IMR-90 (cell line): ENCODE measurements around the gene KCNAB3. TPM values are rescaled to one million over a fixed set of nuclear protein-coding genes. Genes with fewer than 3 reads are reported as not detected.

Experiments used
- ATAC-seq: fragments of 200-7000 bp; cut with Tn5 transposase; 2 replicates; pipeline ENCODE4 v1.9.1; 2020; ENCODE audit warnings: low read depth, mild to moderate bottlenecking, moderate library complexity
- BruUV-seq: library from RNA; stranded (reverse); fragments of 400-500 nt; replicated peaks from 2 replicates; lab custom pipeline; 2021; lab: Mats Ljungman, UMichigan
- CTCF ChIA-PET: fragments of 300-600 bp; formaldehyde crosslinking; extraction: SDS; loops from one replicate; lab custom pipeline; 2021; ENCODE audit warnings: antibody characterized with exemption; lab: Yijun Ruan, JAX
- POLR2A ChIA-PET: fragments of 300-600 bp; sonication (Branson Sonifier 250); formaldehyde crosslinking; loops from one replicate; lab custom pipeline; 2022; ENCODE audit warnings: antibody characterized with exemption; ENCODE audit not compliant: unreplicated experiment; lab: Charles Lee
- DNase-seq: peaks from one replicate; pipeline ENCODE4 v3.0.0; 2013
- H2AFZ ChIP-seq: replicated peaks from 2 replicates; pipeline ENCODE3; 2013; ENCODE audit warnings: low read length, mild to moderate bottlenecking; ENCODE audit not compliant: poor library complexity
- H2AK5ac ChIP-seq: 2 replicates; pipeline ENCODE4 v1.6.1; 2013; ENCODE audit warnings: low read depth, low read length, inconsistent platforms
- H2AK9ac ChIP-seq: replicated peaks from 2 replicates; pipeline ENCODE3; 2013; ENCODE audit warnings: mild to moderate bottlenecking, low read depth, low read length, moderate library complexity; ENCODE audit not compliant: poor library complexity
- H2BK120ac ChIP-seq: 2 replicates; pipeline ENCODE4 v1.6.1; 2013; ENCODE audit warnings: low read depth, low read length, inconsistent platforms
- H2BK15ac ChIP-seq: 3 replicates; pipeline ENCODE4 v1.6.1; 2013; ENCODE audit warnings: low read depth, low read length, inconsistent platforms
- H2BK20ac ChIP-seq: 2 replicates; pipeline ENCODE4 v1.6.1; 2013; ENCODE audit warnings: low read depth, mild to moderate bottlenecking, inconsistent platforms, low read length, moderate library complexity
- H2BK5ac ChIP-seq: 2 replicates; pipeline ENCODE4 v1.6.1; 2013; ENCODE audit warnings: mild to moderate bottlenecking, low read depth, low read length, inconsistent platforms; ENCODE audit not compliant: poor library complexity, severe bottlenecking
- H3K14ac ChIP-seq: replicated peaks from 2 replicates; pipeline ENCODE4 v1.6.1; 2013; ENCODE audit warnings: low read depth, low read length, inconsistent platforms
- H3K18ac ChIP-seq: 2 replicates; pipeline ENCODE4 v1.6.1; 2013; ENCODE audit warnings: low read depth, low read length, control low read depth
- H3K23ac ChIP-seq: 2 replicates; pipeline ENCODE4 v1.6.1; 2013; ENCODE audit warnings: low read depth, low read length, inconsistent platforms
- H3K27ac ChIP-seq: 2 replicates; pipeline ENCODE4 v1.5.1; 2013; ENCODE audit warnings: mild to moderate bottlenecking, control low read depth, low read length; ENCODE audit not compliant: insufficient read depth
- H3K27me3 ChIP-seq: 2 replicates; pipeline ENCODE4 v1.6.1; 2013; ENCODE audit warnings: low read length; ENCODE audit not compliant: control insufficient read depth, insufficient read depth
- H3K36me3 ChIP-seq: 2 replicates; pipeline ENCODE4 v1.6.1; 2013; ENCODE audit warnings: low read length, mixed read lengths; ENCODE audit not compliant: control insufficient read depth, insufficient read depth
- H3K4ac ChIP-seq: 2 replicates; pipeline ENCODE4 v1.6.1; 2013; ENCODE audit warnings: low read depth, low read length, inconsistent platforms
- H3K4me1 ChIP-seq: 2 replicates; pipeline ENCODE4 v1.6.1; 2013; ENCODE audit warnings: low read length, mixed read lengths; ENCODE audit not compliant: control insufficient read depth, insufficient read depth
- H3K4me2 ChIP-seq: 2 replicates; pipeline ENCODE4 v1.6.1; 2013; ENCODE audit warnings: low read depth, mild to moderate bottlenecking, control low read depth, low read length, moderate library complexity
- H3K4me3 ChIP-seq: 2 replicates; pipeline ENCODE4 v1.5.1; 2013; ENCODE audit warnings: low read depth, mild to moderate bottlenecking, control low read depth, low read length, moderate library complexity; ENCODE audit not compliant: insufficient read depth
- H3K56ac ChIP-seq: 2 replicates; pipeline ENCODE4 v1.6.1; 2013; ENCODE audit warnings: low read length, inconsistent platforms; ENCODE audit not compliant: insufficient read depth; ENCODE audit errors: extremely low read depth
- H3K79me1 ChIP-seq, 2 experiments: 2 replicates each; pipeline ENCODE4 v1.6.1; 2013; ENCODE audit warnings: low read length in 2 of 2, inconsistent platforms in 1 of 2, low read depth in 1 of 2
- H3K9ac ChIP-seq: 2 replicates; pipeline ENCODE4 v1.6.1; 2013; ENCODE audit warnings: low read depth, low read length, control low read depth
- H3K9me1 ChIP-seq: 2 replicates; pipeline ENCODE4 v1.6.1; 2013; ENCODE audit warnings: low read length, inconsistent platforms; ENCODE audit not compliant: insufficient read depth
- H3K9me3 ChIP-seq: 2 replicates; pipeline ENCODE4 v1.6.1; 2013; ENCODE audit warnings: low read length; ENCODE audit not compliant: control insufficient read depth, insufficient read depth
- H4K20me1 ChIP-seq: 2 replicates; pipeline ENCODE4 v1.6.1; 2013; ENCODE audit warnings: low read length, inconsistent platforms; ENCODE audit not compliant: insufficient read depth
- H4K5ac ChIP-seq: 2 replicates; pipeline ENCODE4 v1.6.1; 2013; ENCODE audit warnings: mild to moderate bottlenecking, low read depth, low read length, control low read depth
- H4K8ac ChIP-seq, 2 experiments: 2 replicates each; pipeline ENCODE4 v1.6.1; 2013; ENCODE audit warnings: low read depth in 2 of 2, low read length in 2 of 2, control low read depth in 1 of 2, inconsistent platforms in 1 of 2
- H4K91ac ChIP-seq: 2 replicates; pipeline ENCODE4 v1.6.1; 2013; ENCODE audit warnings: low read depth, low read length, inconsistent platforms; ENCODE audit not compliant: insufficient read depth
- CEBPB ChIP-seq: IDR thresholded peaks from 2 replicates; pipeline ENCODE4 v1.6.1; 2012; ENCODE audit warnings: low read depth, low read length, improper control_type of control experiment
- CHD1 ChIP-seq: IDR thresholded peaks from 2 replicates; pipeline ENCODE4 v1.6.1; 2012; ENCODE audit warnings: low read depth, low read length, improper control_type of control experiment
- MAZ ChIP-seq: IDR thresholded peaks from 2 replicates; pipeline ENCODE4 v1.6.1; 2012; ENCODE audit warnings: low read depth, mild to moderate bottlenecking, low read length, improper control_type of control experiment, moderate library complexity, borderline replicate concordance
- NFE2L2 ChIP-seq: fragments of 150-350 bp; IDR thresholded peaks from 2 replicates; pipeline ENCODE4 v1.6.1; 2016; ENCODE audit warnings: low read depth, mild to moderate bottlenecking, low read length
- RAD21 ChIP-seq: IDR thresholded peaks from 2 replicates; pipeline ENCODE4 v1.6.1; 2012; ENCODE audit warnings: low read length, improper control_type of control experiment
- SMC3 ChIP-seq: fragments of 150-350 bp; IDR thresholded peaks from 2 replicates; pipeline ENCODE4 v1.6.1; 2016; ENCODE audit warnings: low read depth, mild to moderate bottlenecking, antibody characterized with exemption, low read length, moderate library complexity
- WGBS, 2 experiments: methylation state at CpG; one replicate each; pipeline versions ENCODE4 v1.1.5 to v1.1.7; 2013; ENCODE audit warnings: missing lambda C conversion rate in 2 of 2; ENCODE audit not compliant: insufficient read length in 1 of 2; ENCODE audit errors: extremely low coverage in 2 of 2; 5-methylcytosine and 5-hydroxymethylcytosine counted together
- dilution Hi-C: fragments of 300-500 bp; cut with HindIII; formaldehyde crosslinking; loops from one replicate; pipeline ENCODE4 v1.14.3; 2018; ENCODE audit warnings: low sequenced_read_pairs; ENCODE audit not compliant: unreplicated experiment
- in situ Hi-C: fragments of 300-500 bp; cut with MboI; formaldehyde crosslinking; loops from 3 replicates; pipeline ENCODE4 v1.14.3; 2019; ENCODE audit warnings: low sequenced_read_pairs, inconsistent platforms, mixed read lengths
- intact Hi-C: fragments of 100-400 bp; cut with micrococcal nuclease; formaldehyde crosslinking; loops from 2 replicates; pipeline ENCODE4 v1.10.0; 2022
- polyA plus RNA-seq, 3 experiments: library from polyadenylated mRNA; depleted of rRNA; stranded (reverse); fragments of >200 nt; gene quantifications; 2 replicates each; pipeline ENCODE4 v1.2.3, GENCODE V29; 2012; ENCODE audit warnings: low replicate concordance in 1 of 3
- total RNA-seq: library from RNA; depleted of rRNA; stranded (reverse); fragments of >200 nt; gene quantifications from 2 replicates; pipeline ENCODE4 v1.2.3, GENCODE V29; 2012
- TF ChIP-seq, protein P1 (sequence below): fragments of 150-350 bp; IDR thresholded peaks from 2 replicates; pipeline ENCODE4 v1.6.1; 2016; ENCODE audit warnings: low read depth, mild to moderate bottlenecking, low read length, moderate library complexity, borderline replicate concordance
- TF ChIP-seq, protein P2 (sequence below): fragments of 150-350 bp; IDR thresholded peaks from 2 replicates; pipeline ENCODE4 v1.6.1; 2017; ENCODE audit warnings: mild to moderate bottlenecking, antibody characterized with exemption, low read length, low read depth
- TF ChIP-seq, protein P3 (sequence below): conservative IDR thresholded peaks from 2 replicates; pipeline ENCODE4 v1.5.1; 2012; ENCODE audit warnings: mild to moderate bottlenecking, low read depth, low read length, improper control_type of control experiment

The KCNAB3 gene
- total and polyA plus RNA-seq, 2 of the 4 experiments (the other 2 are of a cell fraction): 0.36 to 4.2 TPM

DNA sequence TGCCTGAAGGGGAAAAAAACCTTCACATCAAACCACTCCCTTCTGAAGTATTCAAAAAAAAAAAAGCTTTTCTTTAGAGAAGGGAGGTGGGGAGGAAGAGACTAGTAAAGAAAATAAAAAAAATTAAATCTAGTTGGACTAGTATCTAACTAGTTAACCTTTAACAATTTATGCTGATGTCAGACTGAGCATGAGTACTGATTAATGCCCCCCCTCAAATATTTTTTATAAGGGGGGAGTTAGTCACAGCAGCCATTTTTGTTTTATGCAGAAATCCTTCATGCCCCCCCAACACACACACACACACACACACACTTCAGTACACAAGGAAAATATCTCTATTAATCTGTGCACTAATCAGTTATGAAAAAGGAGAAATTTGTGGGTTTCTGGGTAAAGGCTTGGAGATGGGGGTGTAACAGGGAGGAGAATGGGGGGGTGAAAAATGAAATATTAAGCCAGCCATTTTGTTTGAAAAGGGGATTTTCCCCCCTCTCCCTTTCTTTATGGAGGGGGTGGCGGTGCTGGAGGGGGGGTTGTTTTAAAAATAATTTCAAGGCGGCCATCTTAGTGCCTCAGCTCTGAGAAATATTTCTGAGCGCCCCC is 45.8 kb downstream of the KCNAB3 start (continued):
- TF ChIP-seq RAD21: no peak

DNA sequence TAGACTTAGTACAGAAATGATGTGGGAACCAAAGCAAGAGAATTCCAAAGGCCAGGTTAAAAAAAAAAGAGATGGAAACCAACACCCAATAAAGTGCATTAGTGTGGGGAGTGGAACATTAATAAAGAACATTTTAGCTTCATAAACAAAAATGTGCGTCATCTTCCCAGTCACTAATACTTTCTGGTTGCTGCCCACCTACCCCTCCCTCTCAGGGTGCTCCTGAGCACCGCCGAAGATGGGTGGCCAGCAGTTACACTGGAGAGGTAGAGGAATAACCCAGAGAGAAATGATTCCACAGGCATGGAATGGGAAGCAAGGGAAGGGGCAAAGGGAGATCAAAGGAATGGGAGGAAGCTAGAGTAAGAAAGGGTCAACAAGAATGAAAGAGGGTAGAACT is 47.0 kb downstream of the KCNAB3 start:
- Histone ChIP-seq H3K56ac (no peak overlapping the region), H3K4me2 (peak overlapping the region; percentile 48), H3K4me3 (no peak overlapping the region), H4K20me1 (no peaks in the 10 kb centered on the region), H4K5ac (peak overlapping the region; percentile 15; the same call in 1 of the 2 replicates), H2BK120ac (no peak overlapping the region), H3K4ac (peak overlapping the region; percentile 30; the same call in 1 of the 2 replicates), H3K14ac (0 out of 2 replicates have a peak overlapping the region, but pooled peaks have one; percentile 2), H2AK5ac (no peak overlapping the region), H2AK9ac (no peak overlapping the region), H2AFZ (no peak overlapping the region), H3K27me3 (no peaks in the 10 kb centered on the region), H2BK5ac (no peak overlapping the region), H2BK20ac (no peak overlapping the region), H3K23ac (peak overlapping the region; percentile 34; the same call in 1 of the 2 replicates), H3K9ac (peak overlapping the region; percentile 15; the same call in 1 of the 2 replicates), H3K9me1 (peaks cover 5% of the 10 kb centered on the region; the same call in 1 of the 2 replicates), H3K36me3 (peaks cover 17% of the 10 kb centered on the region), H2BK15ac (no peak overlapping the region), H3K79me1 (peaks cover 4 to 38% of the 10 kb centered on the region in 2 experiments; a peak in 3 of 4 replicates), H4K91ac (no peak overlapping the region), H3K18ac (no peak overlapping the region; the same call in 1 of the 2 replicates), H3K9me3 (no peaks in the 10 kb centered on the region), H4K8ac (peak overlapping the region; percentile 7 to 49; a peak in 1 of 4 replicates), H3K27ac (peak overlapping the region; percentile 49; the same call in 1 of the 2 replicates), H3K4me1 (peaks cover 8% of the 10 kb centered on the region)
- dilution Hi-C loops: no loop called here
- in situ Hi-C loops: no loop called here
- WGBS, 2 experiments: no CpG with 5 or more reads among the region's 3 CpGs
- POLR2A ChIA-PET: no interaction called here
- CTCF ChIA-PET: no interaction called here
- DNase-seq (no peak), ATAC-seq (no peak)
- TF ChIP-seq RAD21 (no peak), MAZ (no peak), CEBPB (no peak), NFE2L2 (no peak), CHD1 (no peak), SMC3 (no peak)
- TF ChIP-seq, protein P1, sequence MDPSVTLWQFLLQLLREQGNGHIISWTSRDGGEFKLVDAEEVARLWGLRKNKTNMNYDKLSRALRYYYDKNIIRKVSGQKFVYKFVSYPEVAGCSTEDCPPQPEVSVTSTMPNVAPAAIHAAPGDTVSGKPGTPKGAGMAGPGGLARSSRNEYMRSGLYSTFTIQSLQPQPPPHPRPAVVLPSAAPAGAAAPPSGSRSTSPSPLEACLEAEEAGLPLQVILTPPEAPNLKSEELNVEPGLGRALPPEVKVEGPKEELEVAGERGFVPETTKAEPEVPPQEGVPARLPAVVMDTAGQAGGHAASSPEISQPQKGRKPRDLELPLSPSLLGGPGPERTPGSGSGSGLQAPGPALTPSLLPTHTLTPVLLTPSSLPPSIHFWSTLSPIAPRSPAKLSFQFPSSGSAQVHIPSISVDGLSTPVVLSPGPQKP: no peak
- TF ChIP-seq, protein P2, sequence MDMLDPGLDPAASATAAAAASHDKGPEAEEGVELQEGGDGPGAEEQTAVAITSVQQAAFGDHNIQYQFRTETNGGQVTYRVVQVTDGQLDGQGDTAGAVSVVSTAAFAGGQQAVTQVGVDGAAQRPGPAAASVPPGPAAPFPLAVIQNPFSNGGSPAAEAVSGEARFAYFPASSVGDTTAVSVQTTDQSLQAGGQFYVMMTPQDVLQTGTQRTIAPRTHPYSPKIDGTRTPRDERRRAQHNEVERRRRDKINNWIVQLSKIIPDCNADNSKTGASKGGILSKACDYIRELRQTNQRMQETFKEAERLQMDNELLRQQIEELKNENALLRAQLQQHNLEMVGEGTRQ: no peak
- TF ChIP-seq, protein P3, sequence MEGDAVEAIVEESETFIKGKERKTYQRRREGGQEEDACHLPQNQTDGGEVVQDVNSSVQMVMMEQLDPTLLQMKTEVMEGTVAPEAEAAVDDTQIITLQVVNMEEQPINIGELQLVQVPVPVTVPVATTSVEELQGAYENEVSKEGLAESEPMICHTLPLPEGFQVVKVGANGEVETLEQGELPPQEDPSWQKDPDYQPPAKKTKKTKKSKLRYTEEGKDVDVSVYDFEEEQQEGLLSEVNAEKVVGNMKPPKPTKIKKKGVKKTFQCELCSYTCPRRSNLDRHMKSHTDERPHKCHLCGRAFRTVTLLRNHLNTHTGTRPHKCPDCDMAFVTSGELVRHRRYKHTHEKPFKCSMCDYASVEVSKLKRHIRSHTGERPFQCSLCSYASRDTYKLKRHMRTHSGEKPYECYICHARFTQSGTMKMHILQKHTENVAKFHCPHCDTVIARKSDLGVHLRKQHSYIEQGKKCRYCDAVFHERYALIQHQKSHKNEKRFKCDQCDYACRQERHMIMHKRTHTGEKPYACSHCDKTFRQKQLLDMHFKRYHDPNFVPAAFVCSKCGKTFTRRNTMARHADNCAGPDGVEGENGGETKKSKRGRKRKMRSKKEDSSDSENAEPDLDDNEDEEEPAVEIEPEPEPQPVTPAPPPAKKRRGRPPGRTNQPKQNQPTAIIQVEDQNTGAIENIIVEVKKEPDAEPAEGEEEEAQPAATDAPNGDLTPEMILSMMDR: no peak
- intact Hi-C loops: no loop called here
- BruUV-seq: no TSS peak
